ENCODE data around the gene PPP1R37. TPM values are rescaled to one million over a fixed set of nuclear protein-coding genes. Genes with fewer than 3 reads are reported as not detected.

The PPP1R37 gene
- total RNA-seq, 4 donors from 2014 or later, result 37.4 to 55.2 (median 52.1) TPM

DNA sequence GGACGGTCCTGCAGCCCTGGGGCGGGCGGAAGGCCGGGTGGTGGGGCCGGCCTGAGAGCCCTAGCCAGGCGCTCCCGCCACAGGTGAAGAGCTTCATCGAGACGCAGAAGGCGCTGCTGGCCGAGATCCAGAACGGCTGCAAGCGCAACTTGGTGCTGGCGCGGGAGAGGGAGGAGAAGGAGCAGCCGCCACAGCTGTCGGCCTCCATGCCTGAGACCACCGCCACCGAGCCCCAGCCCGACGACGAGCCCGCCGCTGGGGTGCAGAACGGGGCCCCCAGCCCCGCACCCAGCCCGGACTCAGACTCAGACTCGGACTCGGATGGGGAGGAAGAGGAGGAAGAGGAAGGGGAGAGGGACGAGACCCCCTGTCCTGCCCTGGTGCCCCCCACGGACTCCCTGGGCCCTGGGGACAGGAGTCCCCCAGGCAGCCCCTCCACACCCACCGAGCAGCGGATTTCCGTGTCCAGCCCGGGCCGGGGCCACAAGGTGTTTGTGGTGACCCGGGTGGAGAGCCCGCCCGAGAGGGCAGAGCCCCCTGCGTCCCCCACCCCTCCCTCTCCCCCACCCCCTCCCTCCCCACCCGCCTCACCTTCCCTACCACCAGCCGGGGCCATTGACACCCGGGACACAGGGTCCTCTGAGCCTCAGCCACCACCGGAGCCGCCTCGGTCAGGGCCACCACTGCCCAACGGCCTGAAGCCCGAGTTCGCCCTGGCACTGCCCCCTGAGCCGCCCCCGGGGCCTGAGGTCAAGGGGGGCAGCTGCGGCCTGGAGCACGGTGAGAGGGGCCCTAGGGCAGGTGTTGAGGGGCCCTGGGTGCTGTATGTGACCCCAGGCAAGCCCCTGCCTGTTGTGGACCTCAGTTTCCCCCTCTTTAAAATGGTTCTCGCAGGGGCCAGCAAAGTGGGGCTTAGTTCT, 52.6 kb downstream of the PPP1R37 start:
- 91 to 92% methylated on average over 31 to 41 of the region's 54 CpGs for WGBS, 2 donors
- intact Hi-C loops (cut with DNase I; ENCODE audit: low total_unique reads), result no loop called here
- TF ChIP-seq POLR2A (IDR thresholded peaks at IDR 0.05), result no peak
- no peak for TF ChIP-seq CTCF (IDR thresholded peaks at IDR 0.05)
- no peak for DNase-seq (ENCODE audit: low spot score in 2 of 2)
- H3K4me3 ChIP-seq (ENCODE audit: low read depth, poor library complexity, severe bottlenecking), result no peak overlapping the region

GRCh38 chr19:45146251-45146650, 53.3 kb downstream of the PPP1R37 start:
- WGBS, 2 donors, result 63 to 70% methylated on average over 2 to 4 of the region's 13 CpGs
- intact Hi-C loops (cut with DNase I; ENCODE audit: low total_unique reads), result no loop called here

DNA sequence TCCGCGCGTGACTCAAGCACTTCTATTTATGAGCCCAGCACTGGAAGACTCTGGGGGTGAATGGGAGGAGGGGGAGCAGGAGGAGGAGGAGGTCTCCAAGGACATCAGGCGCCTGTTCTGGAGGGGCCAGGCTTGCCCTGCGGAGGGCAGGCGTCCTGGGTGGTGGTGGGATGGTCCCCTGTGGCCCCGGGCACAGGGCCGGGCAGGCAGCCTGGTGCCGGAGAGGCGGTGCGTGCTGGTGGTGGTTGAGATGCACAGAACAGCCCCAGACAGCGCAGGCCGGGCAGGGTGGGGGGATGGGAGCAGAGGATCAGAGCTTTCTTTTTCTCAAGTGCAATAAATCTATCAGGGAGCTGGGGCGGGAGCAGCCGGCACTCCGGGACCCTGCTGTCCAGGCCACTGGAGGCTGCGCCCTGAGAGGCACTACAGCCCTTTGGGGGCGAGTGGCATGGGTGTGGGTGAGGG, 53.8 kb downstream of the PPP1R37 start:
- WGBS, 2 donors, result 70 to 86% methylated on average over 10 to 18 of the region's 18 CpGs

More at GRCh38 chr19:45146251-45146650, 53.3 kb downstream of the PPP1R37 start:
- DNase-seq (ENCODE audit: low spot score in 2 of 2), result no peak
- H3K4me3 ChIP-seq (ENCODE audit: low read depth, poor library complexity, severe bottlenecking), result no peak overlapping the region
- TF ChIP-seq POLR2A (IDR thresholded peaks at IDR 0.05), result no peak
- no peak for TF ChIP-seq CTCF (IDR thresholded peaks at IDR 0.05)

GRCh38 chr19:45147835-45148676, 55.1 kb downstream of the PPP1R37 start:
- intact Hi-C loops (cut with DNase I; ENCODE audit: low total_unique reads), result no loop called here
- 83 to 87% methylated on average over 17 to 18 of the region's 18 CpGs for WGBS, 2 donors
- no peak overlapping the region for H3K4me3 ChIP-seq (ENCODE audit: low read depth, poor library complexity, severe bottlenecking)
- no peak for DNase-seq (ENCODE audit: low spot score in 2 of 2)
- TF ChIP-seq CTCF (IDR thresholded peaks at IDR 0.05), result no peak
- no peak for TF ChIP-seq POLR2A (IDR thresholded peaks at IDR 0.05)

More for the DNA sequence above, 53.8 kb downstream of the PPP1R37 start:
- no peak for DNase-seq (ENCODE audit: low spot score in 2 of 2)
- no peak for TF ChIP-seq CTCF (IDR thresholded peaks at IDR 0.05)
- no peak for TF ChIP-seq POLR2A (IDR thresholded peaks at IDR 0.05)
- no peak overlapping the region for H3K4me3 ChIP-seq (ENCODE audit: low read depth, poor library complexity, severe bottlenecking)
- intact Hi-C loops (cut with DNase I; ENCODE audit: low total_unique reads), result no loop called here

GRCh38 chr19:45149129-45149528, 56.1 kb downstream of the PPP1R37 start:
- no peak for TF ChIP-seq CTCF (IDR thresholded peaks at IDR 0.05)
- TF ChIP-seq POLR2A (IDR thresholded peaks at IDR 0.05), result no peak
- intact Hi-C loops (cut with DNase I; ENCODE audit: low total_unique reads), result no loop called here
- no peak overlapping the region for H3K4me3 ChIP-seq (ENCODE audit: low read depth, poor library complexity, severe bottlenecking)
- WGBS, 2 donors, result 84 to 92% methylated on average over 9 of the region's 9 CpGs
- no peak for DNase-seq (ENCODE audit: low spot score in 2 of 2)

Data from lower leg skin (tissue), 4 donors.